ENCODE data around the gene LIN28A. TPM values are rescaled to one million over a fixed set of nuclear protein-coding genes. Genes with fewer than 3 reads are reported as not detected.

LIN28A gene
- total RNA-seq, 1 donor from 2014 or later = not detected

DNA sequence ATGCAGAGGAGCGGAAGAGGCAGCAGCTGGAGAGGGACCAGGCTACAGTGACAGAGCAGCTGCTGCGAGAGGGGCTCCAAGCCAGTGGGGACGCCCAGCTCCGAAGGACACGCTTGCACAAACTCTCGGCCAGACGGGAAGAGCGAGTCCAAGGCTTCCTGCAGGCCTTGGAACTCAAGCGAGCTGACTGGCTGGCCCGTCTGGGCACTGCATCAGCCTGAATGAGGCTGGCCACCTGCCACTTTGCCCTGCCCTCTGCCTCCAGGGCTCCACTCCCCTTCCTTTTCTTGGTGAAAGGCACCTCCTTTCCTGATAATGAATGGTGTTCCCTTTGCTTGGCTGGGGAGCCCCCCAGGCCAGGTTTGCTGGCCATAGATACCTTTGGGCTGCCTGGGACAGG, 58.3 kb downstream of the LIN28A start:
- Histone ChIP-seq H3K36me3 (ENCODE audit: control insufficient read depth, insufficient read depth, low read length) (peaks cover 6% of the 10 kb centered on the region), H3K27me3 (ENCODE audit: control insufficient read depth, insufficient read depth, low read length) (no peaks in the 10 kb centered on the region), H3K4me3 (ENCODE audit: low read depth, low read length) (no peak overlapping the region)
- TF ChIP-seq, protein P1, sequence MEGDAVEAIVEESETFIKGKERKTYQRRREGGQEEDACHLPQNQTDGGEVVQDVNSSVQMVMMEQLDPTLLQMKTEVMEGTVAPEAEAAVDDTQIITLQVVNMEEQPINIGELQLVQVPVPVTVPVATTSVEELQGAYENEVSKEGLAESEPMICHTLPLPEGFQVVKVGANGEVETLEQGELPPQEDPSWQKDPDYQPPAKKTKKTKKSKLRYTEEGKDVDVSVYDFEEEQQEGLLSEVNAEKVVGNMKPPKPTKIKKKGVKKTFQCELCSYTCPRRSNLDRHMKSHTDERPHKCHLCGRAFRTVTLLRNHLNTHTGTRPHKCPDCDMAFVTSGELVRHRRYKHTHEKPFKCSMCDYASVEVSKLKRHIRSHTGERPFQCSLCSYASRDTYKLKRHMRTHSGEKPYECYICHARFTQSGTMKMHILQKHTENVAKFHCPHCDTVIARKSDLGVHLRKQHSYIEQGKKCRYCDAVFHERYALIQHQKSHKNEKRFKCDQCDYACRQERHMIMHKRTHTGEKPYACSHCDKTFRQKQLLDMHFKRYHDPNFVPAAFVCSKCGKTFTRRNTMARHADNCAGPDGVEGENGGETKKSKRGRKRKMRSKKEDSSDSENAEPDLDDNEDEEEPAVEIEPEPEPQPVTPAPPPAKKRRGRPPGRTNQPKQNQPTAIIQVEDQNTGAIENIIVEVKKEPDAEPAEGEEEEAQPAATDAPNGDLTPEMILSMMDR (IDR thresholded peaks at IDR 0.05; ENCODE audit: insufficient read depth, low read length, poor library complexity, severe bottlenecking) = no peak
- DNase-seq (ENCODE audit: low read depth) = no peak

DNA sequence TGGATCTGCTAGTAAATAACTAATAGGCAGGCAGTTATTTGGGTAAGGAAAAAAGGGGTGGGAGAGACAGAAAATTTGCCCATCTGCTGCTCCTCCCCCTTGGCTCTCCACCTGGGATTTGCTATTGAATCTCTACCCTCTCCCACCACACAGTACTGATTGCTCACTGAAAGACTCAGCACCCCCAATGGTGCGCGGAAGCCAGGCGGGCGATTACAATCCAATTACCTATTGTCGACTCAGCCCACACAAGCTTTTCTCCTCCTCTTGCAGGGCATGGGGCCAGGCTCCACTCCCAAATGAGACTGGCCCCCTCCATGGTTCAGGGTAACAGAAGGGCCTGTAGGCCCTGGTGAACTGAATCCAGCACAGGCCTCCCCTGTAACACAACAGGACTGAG, 58.9 kb downstream of the LIN28A start:
- H3K27me3 ChIP-seq (ENCODE audit: control insufficient read depth, insufficient read depth, low read length) = no peaks in the 10 kb centered on the region
- H3K4me3 ChIP-seq (ENCODE audit: low read depth, low read length) = no peak overlapping the region
- DNase-seq (ENCODE audit: low read depth) = no peak
- peaks cover 6% of the 10 kb centered on the region for H3K36me3 ChIP-seq (ENCODE audit: control insufficient read depth, insufficient read depth, low read length)
- TF ChIP-seq, protein P1 (IDR thresholded peaks at IDR 0.05; ENCODE audit: insufficient read depth, low read length, poor library complexity, severe bottlenecking) = no peak

DNA sequence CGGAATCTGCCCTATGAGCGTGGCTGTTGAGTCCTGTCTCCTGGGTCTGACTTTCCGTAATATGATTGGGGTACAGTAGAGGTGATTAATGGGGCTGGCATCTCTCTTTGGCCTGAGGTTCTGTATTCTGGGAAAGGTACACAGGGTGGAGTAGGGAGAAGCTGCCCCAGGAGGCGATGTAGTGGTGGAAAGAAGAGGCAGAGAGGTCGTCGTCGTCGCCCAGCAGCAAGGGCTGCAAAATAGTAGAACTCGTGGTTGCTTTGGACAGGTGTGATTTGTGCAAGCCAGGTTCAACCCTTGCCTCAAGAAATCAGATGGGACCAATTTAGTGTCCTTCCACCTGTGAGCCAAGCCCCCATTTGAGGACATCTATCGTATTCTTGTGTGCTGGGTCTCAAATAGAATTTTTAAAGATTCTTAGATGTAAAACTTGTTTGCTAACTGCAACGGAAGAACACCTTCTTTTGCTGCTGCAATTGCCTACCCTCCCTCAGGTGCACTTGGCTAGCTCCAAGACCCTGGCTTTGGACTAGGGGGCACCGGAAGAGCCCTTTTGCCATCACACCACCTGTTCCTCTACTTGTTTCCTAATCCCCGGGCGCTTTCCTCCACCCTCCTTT, 60.4 kb downstream of the LIN28A start:
- peak overlapping the region; percentile 76 for H3K4me3 ChIP-seq (ENCODE audit: low read depth, low read length)
- DNase-seq (ENCODE audit: low read depth) = no peak
- TF ChIP-seq, protein P1 (IDR thresholded peaks at IDR 0.05; ENCODE audit: insufficient read depth, low read length, poor library complexity, severe bottlenecking) = no peak
- H3K36me3 ChIP-seq (ENCODE audit: control insufficient read depth, insufficient read depth, low read length) = peaks cover 6% of the 10 kb centered on the region
- H3K27me3 ChIP-seq (ENCODE audit: control insufficient read depth, insufficient read depth, low read length) = no peaks in the 10 kb centered on the region

DNA sequence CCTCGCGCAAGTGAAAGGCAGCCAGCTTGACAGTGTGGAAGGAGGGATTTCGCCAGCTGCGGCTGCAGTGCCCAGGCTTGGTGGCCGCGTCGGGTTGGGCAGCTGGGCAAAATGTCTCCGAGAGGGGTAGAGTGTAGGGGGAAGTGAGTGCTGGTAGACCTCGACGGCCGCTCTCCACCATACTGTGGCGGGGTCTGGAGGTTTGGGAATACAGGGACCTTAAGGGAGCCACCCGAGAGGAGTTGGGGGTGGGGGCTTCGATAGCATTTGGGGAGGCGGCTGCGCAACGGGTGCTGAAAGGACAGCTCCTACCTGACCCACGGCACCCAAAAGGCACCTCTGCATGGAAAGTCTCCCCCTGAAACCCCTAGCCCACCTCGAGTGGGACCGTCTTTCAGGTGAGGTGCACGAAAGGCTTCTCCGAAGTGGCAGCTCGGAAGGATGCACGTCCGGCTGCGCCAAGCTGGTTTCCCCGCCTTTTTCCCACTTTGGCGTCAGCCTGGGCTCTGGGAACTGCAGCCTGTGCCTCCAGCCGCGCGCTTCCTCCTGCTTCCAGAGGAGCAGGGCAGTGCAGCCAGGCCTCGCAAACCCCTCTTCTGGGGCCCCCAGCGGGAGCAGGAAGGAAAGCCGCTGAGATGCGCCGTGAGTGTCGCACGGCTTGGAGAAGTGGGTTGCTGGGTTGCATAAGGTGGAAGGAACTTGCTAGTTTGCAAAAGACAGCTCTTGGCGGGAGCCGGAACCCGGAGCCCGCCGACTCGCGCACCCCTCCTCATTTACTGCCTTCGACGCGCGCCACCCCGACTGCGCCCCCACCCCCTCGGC, 61.1 kb downstream of the LIN28A start:
- no peaks in the 10 kb centered on the region for H3K27me3 ChIP-seq (ENCODE audit: control insufficient read depth, insufficient read depth, low read length)
- peak overlapping the region; percentile 76 for H3K4me3 ChIP-seq (ENCODE audit: low read depth, low read length)
- peaks cover 4% of the 10 kb centered on the region for H3K36me3 ChIP-seq (ENCODE audit: control insufficient read depth, insufficient read depth, low read length)
- peak; percentile 25 for DNase-seq (ENCODE audit: low read depth)
- TF ChIP-seq, protein P1 (IDR thresholded peaks at IDR 0.05; ENCODE audit: insufficient read depth, low read length, poor library complexity, severe bottlenecking) = no peak

DNA sequence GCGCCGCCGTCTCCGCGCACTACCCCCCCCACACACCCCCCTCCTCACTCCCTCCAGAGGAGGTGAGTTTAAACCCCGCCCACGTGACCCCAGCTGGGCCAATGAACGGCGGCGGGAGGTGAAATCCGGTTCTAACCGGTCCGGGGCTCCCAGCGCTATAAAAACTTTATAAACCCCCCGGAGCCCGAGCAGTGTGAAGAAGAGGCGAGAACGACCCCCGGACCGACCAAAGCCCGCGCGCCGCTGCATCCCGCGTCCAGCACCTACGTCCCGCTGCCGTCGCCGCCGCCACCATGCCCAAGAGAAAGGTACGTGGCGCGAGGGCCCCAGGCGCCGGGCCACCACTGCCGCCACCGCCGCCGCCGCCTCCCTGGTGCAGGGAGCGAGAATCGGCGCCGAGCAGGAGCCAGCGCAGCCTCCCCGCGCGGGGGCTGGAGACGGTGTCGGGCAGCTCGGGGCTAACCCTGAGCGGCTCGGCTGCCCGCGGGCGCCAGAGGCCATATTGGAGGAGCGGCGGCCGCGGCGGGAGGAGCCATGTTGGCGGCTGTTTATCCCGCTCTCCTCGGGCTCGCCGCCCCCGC, 61.8 kb downstream of the LIN28A start, which contains the start of gene HMGN2:
Gene HMGN2, plus strand, starts transcription at position 121 of the 581 bp plus-strand sequence. Its CDS starts 173 bp downstream, at position 294.
- H3K27me3 ChIP-seq (ENCODE audit: control insufficient read depth, insufficient read depth, low read length) = no peaks in the 10 kb centered on the region
- TF ChIP-seq, protein P1 (IDR thresholded peaks at IDR 0.05; ENCODE audit: insufficient read depth, low read length, poor library complexity, severe bottlenecking) = no peak
- H3K36me3 ChIP-seq (ENCODE audit: control insufficient read depth, insufficient read depth, low read length) = peaks cover 4% of the 10 kb centered on the region
- peak within 1 kb of the TSS; percentile 76 for H3K4me3 ChIP-seq (ENCODE audit: low read depth, low read length)
- peak; percentile 28 for DNase-seq (ENCODE audit: low read depth)

Data from kidney epithelial cell (primary cell).